Fibroblast of skin of scalp (primary cell): ENCODE data around the gene CD96.

Experiments
- DNase-seq: peaks from one replicate; pipeline ENCODE4 v3.0.0-alpha.2; 2013

Gene CD96

DNA sequence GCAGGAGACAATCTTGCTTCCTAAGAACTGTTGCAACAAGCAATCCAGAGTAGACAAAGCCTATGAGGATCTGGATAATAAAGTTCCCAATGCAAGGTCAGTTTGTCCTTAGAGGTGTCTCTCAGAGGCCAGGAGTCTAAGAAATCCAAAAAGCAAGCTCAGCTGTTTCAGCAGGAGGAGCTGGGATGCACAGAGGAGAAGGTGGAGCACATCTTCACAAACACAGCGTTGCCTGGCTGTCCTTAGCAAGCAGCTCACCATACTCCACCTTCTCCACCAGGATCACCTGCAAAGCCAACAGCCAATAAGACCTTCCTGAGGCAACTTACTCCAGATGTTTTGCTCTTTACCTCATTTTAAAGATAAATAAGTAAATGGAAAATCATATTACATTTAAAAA is 52.8 kb downstream of the CD96 start:
- DNase-seq, result no peak

DNA sequence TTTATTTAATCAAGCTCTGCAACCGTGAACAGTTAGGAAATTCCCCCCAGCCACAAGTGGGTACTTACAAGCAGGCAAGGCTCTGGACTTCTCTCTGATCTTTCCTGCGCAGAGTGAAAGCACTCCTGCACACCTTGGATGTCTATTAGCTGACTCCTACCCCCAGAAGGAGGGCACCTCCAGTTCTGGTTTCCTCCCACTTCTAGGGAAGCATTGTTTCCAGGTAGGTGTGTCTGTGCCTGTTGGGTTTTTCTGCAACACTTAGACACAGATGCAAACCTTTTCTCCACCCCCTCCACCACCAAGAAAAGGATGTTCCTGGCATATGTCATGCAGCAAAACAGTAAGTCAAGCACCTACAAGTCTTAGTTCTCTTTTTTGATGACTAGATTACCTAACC is 53.2 kb downstream of the CD96 start, which contains the start of gene ZBED2:
TSS of gene ZBED2 (minus strand) at position 115 of the 400 bp plus-strand sequence. CDS start 1,145 bp downstream, outside the sequence.
- DNase-seq, result no peak

DNA sequence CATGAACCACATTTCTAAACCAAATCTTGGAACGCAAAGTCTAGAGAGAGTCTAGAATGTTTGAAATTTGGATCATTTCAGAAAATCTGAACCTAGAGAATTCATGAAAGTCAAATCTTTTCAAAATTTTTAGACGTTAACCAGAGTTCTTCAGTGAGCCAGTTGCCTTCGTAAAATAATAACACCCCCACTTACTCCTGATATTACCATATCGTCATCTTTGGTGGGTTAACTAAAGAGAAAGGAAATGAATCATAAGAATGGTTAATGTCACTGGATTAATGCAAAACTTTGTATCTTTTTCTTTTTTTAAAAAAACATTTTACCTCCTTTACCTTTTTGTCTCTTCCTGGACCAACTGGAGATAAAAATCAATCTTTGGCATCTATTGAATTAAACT is 54.3 kb downstream of the CD96 start:
- DNase-seq, result no peak

DNA sequence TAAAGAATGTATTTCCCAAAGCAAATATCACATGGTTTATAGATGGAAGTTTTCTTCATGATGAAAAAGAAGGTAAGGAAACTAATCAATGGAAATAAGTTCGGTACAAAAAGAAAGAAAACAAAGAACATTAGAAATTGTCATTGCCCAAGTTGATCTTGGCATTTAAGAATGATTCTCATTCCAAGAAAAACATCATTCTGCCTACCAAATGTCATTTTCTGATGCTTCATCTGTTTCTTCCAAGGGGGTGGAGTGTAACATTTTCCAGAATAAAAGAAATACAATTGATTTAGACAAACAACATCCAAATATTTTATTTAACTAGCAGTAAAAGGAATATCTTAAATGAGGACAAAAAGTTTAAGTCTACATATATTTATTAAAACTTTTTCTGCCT is 56.1 kb downstream of the CD96 start:
- DNase-seq, result no peak

DNA sequence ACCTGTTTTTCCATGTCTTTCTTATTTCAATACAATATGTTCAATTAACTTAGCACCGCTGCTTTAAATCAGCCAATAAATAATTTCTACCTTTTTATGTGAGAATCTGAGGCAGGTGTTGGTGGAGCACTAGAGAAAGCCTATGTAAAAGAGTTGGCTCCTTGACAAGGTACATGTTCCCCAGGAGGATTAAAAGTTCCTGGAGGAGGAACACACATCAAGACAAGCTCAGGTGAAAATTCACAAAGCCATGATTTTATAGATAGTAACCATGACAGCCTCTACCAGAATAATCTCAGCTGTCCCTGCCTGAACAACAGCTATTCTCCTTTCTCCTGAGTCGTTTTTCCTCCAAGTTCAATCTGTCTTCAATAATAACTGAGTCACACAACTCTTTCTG is 56.6 kb downstream of the CD96 start:
- DNase-seq, result no peak

DNA sequence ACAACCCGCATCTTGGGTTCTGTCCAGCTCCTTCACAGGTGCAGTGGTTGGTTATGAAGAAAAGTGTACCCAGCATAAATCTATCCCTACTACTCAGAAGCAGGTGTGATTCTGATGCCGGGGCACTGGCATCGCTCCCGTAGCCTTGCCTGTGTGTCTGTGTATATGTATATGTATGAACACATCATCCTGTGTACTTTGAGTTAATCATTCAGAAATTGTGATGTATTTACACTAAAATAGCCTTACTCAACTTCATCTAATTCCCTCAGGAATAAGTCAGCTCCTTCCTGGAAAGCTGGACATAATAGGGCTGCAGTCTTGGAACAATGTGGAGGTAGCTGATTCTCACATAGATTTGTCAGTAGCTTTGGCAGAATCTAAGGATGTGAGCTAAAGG is 59.8 kb downstream of the CD96 start:
- DNase-seq, result no peak

DNA sequence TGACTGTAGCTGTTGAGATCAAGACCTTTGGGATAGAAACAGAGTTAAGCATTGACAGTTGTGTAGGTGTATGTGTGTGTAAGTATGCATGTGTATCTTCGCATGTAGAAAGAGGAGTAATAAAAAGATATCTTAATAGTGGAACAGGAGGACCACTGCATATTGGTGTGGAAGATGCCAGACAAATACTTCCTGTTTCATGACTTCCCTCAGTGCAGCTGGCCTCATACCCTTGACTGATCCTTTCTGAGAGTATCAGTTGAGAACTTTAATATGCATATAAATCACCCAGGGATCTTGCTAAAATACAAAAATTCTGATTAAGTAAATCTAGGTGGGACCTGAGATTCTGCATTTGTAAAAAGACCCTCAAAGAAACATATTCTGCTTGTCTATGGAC is 61.7 kb downstream of the CD96 start:
- no peak for DNase-seq

DNA sequence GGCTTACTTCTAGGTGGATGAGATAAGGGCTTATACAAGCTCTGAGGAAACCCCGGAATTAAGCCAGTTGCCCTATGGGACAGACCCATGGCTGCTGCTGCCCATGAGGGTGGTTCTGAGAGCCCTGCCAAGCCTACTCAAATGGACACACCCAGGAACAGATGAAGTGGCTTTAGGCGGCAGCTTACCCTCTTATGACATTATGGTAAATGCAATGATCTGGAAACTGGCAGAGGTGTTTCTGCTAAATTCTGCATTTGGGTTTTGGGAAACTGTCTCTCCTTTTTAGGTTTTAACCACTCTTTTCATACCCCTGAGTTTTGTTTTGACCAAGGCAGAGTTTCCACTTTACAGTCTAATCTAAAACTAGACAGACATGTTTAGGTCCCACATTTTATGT is 62.1 kb downstream of the CD96 start:
- DNase-seq, result no peak

DNA sequence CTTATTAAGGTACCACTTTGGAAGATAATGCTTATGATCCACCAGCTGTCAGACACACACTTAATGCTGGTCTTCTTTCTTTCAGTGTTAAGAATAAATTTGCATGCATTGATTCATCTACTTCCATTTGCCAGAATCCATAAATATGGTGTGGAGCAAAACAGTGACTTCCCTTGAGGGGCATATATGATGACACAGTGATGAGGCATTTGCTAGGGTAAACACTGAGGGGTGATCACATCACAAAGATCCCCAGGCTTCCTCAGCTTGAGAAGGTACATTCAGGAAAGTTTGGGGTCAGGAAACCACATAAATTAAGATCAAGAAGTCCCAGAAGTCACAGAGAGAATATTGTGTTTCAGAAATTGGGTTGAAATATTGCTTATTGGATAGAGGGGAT is 63.0 kb downstream of the CD96 start:
- DNase-seq, result peak; percentile 5

DNA sequence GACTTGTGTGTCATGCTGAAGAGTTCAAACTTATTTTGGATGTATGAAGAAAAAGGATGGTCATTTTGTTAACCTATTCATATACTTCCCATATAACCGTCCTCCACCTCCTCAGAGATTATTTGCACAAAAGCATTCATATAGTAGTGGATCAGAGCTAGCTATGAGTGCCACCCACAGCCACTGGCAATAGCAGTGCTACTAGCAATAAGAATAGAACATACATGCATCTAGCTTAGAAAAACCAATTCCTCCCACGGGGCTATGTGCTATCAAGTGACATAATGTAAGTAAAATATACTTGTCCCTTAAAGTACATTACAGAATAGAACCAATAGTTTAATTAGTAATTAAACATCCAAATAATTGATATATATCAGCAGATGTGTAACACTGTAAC is 63.5 kb downstream of the CD96 start:
- DNase-seq, result no peak

DNA sequence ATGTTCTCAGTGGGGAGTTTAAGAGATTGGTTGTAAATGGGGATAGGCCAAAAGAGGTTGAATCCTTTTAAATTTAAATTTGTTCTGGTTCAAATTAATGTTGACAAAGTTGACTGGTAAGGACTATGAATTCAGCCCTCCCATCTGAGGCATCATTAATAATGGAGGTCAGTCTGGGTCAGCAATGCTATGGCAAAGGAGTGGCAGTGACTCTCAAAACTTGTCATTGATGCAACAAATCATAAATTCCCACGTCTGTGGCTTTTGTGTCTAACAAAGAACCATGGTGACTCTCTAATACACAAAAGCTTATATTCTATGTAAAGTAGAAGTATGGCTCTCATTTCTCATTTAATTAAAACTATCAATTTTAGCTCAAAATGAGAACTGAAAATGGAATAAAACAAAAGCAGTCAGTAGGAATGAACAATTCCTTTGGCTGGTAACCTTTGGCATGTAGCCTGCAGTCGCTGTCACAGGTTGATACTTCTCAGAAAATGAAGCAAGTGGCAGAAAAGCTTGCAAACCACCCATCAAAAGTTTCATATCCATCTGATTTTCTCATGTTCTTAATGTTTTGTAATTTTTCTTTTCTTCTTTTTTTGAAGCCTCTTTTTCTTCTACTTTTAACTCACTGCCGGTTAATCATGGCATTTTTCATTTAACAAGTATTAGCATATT is 65.4 kb downstream of the CD96 start:
- no peak for DNase-seq

DNA sequence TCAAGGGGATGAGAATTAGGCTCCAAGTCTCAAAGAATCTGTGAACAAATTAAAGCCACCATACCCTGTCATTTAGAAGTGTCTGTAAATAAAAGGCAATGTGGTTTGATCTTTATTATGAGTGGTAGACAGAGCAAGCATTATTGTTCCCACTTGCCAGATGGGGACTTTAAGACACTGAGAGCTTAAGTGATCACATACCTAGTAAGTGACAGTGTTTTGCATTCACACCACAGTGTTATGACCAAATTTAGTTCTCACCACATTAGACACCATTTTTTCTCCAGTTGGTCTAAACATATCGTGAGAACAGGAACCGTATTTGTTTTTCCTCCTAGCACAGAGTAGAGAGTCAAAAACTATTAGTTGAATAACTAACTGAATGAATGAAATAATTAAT is 66.4 kb downstream of the CD96 start:
- DNase-seq, result no peak

DNA sequence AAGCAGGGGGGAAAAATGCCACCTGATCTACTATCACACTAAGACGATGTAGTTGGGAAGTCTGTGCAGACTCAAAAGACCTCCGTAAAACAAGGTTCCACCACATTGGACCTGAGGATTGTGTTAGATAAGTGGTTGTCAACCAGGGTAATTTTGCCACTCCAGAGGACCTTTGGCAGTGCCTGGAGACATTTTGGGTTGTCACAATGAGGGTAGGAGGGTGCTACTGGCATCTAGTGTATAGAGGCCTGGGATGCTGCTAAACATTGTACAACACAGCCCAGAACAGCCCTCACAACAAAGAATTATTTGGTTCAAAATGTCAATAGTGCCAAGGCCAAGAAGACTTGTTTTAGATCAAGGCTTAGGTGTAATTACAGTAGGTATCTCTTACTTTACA is 67.7 kb downstream of the CD96 start:
- DNase-seq, result no peak

DNA sequence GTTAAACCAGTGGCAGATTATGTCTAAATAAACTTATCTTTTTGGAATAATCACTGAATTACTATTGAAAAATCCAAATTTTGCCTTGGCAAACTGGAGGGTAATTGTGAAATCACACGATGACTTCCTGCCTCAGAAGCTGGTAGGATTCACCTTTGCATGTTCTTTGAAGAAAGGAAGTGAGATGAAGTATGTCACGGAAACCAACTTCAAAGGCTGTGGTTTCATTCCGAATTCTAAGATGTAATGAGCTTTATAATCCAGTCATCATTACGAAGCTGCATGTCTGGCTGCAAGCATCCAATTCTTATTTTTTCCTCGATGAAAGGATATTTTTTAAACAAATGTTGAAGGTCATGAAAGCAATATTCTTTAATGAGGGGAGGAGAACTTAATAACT is 68.2 kb downstream of the CD96 start:
- no peak for DNase-seq

DNA sequence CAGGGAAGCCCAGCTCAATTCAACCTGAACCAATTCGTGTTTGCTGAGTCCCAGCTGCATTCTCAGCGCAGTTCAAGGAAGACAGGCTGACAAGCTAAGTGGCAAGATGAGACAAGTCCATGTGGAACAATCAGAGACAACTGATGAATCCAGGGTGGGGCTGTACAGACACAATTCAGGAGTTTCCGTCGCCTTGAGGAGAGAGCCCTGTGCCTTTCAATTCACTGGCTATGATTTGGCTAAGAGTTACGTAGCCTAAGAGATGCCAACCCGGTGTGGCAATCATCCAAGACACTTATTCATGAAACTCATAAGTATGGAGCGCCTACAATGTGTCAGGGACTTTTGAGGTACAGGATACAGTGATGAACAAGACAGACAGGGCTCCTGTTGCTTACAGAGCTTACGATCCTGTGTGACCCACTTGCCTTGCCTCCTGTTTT is 68.6 kb downstream of the CD96 start:
- DNase-seq, result no peak

DNA sequence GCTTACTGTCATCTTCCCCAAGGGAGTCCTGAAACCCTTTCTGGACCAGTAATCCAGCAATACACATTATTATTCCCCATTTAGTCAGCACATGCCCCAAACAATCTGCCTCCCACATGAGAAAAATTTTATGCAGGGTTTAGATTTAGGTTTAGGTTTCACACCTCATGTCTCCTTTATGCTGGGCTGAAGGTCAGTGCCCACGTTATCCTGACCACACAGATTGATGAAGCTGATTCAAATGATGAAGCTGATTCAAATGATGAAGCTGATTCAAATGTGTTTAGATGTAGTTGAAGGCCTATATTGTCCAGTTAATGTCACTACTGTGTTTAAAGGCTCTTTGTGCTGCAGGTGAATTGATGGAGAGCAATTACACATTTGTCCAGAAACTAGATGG is 71.3 kb downstream of the CD96 start:
- no peak for DNase-seq

DNA sequence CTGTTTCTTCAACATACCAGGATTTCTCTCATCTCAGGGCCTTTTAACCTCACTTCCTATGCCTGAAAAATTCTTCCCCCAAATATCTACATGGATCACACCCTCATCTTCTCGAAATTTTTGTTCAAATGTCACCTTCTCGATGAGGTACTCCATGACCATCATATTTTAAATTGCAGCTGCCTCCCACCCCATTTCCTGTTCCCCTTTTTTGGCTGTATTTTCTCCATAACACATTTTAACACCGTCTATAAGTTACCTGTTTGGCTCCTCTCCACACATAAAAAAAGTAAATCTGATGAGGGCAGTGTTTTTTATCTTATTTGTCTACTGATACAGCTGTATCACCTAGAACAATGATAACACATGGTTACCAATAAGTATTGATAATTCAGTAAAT is 73.9 kb downstream of the CD96 start:
- DNase-seq, result no peak

DNA sequence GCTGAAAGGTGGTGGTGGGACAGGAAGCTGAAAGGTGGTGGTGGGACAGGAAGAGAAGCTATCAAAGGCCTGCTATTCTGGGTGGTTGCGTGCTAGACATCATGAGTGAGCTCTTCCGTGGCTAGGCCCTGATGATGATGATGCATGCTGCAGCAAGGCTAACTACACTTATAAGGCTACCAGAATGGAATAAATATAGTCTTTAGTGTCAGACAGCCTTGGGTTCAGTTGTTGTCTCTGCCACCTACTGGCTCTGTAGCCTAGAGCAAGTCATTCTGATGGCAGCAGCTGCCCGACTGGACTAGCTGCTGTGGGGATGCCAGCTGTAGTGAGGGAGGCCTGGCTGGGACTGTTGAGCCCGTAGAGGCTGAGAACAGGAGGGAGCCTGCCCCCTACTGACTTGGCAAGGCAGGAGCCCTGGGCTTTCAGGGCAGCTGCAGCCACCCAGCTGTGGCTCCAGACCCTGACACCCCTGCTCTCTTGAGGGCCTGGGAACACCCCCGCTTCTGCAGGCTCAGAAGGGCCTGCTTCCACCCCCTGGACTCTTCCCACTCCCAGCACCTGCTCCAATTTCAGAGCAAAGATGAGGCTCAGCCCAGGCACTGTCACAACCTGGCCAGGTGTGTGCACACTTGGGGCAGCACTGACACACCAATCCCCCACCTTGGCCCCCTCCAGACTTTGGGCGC is 74.6 kb downstream of the CD96 start:
- DNase-seq, result peak; percentile 9

DNA sequence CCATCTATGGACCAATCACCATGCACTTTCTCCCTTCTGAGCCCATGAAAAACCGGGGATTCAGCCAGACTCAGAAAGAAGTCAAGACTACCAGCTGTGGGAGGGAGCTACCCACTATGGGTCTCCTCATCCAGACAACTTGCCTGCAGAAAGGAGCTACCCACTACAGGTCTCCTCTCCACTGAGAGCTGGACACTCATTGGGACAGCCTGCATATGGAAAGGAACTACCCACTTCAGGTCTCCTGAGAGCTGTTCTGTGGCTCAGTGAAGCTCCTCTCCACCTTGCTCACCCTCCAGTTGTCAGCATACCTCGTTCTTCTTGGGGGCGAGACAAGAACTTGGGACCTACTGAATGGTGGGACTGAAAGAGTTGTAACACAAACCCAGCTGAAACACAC is 75.4 kb downstream of the CD96 start:
- DNase-seq, result no peak

DNA sequence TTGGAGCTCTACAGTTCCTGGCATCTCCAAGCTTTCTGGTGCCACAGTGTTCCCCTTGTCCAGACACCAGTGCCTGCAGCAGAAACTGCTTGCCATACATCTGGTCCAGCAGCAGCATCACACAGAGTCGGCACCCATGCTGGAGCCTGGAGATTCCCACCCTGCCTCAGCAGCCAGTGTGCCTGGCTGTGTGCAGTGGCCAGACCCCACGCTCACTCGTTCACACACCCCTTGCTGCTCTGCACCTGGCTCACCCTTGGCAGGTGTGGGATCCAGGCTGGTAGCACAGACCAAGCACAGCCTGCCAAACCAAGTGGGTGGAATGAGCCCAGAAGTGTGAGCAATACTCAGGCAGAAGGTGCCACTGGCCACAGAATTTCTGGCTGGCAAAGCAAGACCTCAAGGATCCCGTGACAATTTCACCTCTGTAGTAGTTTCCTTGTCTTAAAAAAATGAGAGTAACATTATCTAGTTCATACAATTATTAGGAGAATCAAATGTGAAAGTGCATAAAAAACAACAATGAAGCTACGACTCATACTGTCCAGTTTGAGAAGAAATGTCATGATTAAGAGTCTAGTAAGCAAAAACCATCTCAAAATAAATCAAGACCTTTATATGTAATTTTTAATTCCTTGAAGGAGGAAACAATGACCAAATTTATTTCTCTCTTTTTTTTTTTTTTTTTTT is 76.1 kb downstream of the CD96 start:
- no peak for DNase-seq

DNA sequence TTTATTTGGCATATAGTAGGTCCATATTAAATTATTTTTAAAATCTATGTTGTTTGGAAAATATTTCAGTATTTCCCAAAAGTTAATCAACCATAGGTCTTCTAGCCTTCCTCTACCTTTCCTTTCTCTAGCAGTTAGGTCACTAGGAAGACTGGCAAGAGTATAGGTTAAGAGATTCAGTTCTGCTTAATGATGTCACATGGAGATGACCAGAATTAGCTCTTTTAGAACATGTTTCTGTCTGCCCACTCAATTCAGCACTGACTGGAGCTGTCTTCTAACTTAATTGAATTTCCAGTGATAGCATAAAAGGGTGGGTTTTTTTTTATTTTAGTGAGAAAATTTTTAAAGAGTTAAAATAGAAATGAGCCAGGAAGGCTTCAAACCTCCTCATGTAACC is 76.9 kb downstream of the CD96 start:
- DNase-seq, result no peak

DNA sequence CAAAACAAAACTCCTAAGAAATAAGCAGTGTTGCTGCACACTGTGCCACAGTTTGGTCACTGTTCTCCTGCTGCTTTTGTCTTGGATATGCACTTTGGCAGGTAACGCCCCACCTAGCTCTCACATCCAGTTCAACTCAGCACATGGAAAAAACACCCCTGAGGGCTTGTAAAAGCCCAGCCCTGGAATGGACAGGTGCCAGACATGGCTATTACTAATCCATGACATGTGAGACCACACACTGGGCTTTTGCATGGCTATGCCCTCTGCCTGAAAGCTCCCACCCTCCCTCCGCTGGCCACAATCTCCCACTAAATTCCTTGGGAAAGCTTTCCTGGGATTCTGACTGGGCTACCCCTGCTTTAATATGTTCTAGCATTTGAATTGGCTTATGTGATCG is 77.8 kb downstream of the CD96 start:
- DNase-seq, result peak; percentile 22

DNA sequence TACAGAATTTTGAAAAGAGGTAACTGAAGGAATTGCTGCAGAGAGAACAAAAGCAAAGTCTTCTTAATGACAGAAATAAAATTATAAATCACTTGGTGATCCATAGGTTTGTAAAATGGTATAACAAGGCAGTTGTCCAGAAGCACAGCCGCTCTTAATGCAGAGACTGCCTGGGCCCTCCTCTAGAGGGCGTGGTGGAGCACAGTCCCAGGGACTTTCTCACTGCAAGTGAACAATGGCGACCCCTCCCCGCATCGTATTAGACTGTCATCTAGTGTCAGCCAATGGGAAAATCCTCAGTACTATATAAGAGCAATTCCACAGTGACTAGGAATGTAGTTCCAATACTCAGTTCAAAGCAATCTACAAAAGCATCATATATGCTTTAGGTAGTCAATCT is 79.5 kb downstream of the CD96 start:
- DNase-seq, result peak; percentile 20

DNA sequence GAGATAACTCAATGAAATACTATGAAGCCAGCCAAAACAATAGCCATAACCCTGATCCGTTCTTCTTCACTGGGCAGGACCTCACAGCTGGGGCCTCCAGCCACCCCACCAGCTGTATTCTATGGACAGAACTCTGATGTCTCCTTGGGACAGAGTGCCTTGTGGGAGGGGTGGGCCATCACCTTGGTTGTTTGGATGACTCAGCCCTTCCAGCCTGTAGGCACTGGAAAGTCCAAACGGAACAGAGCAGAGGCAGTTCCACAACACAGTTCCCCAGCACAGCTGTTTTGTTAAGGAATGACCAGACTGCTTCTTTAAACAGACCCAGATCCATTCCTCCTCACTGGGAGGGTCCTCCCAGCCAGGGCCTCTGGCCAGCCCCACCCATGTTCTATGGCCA is 85.1 kb downstream of the CD96 start:
- DNase-seq, result no peak
